ENCODE data around the gene TPGS2.

DNA sequence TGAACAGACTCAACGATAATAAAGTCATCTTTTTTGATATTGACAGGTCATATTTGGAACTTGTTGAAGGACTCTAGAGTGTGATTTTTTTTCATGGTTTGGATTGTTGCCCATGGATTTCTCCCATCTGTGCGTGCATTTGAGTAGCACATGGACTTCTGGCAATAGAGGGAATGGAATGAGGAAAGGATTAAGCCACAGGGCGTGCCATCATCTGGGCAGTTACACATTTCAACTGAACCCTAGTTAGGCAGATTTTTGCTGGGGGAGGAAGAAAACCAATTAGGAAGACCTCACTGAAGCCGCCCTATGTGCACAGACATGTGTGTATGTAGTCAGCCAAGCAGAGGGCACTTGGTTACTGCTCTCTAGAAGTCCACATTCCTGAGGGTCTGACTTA, 72.6 kb downstream of the TPGS2 start:
- TF ChIP-seq, protein P1, sequence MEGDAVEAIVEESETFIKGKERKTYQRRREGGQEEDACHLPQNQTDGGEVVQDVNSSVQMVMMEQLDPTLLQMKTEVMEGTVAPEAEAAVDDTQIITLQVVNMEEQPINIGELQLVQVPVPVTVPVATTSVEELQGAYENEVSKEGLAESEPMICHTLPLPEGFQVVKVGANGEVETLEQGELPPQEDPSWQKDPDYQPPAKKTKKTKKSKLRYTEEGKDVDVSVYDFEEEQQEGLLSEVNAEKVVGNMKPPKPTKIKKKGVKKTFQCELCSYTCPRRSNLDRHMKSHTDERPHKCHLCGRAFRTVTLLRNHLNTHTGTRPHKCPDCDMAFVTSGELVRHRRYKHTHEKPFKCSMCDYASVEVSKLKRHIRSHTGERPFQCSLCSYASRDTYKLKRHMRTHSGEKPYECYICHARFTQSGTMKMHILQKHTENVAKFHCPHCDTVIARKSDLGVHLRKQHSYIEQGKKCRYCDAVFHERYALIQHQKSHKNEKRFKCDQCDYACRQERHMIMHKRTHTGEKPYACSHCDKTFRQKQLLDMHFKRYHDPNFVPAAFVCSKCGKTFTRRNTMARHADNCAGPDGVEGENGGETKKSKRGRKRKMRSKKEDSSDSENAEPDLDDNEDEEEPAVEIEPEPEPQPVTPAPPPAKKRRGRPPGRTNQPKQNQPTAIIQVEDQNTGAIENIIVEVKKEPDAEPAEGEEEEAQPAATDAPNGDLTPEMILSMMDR (IDR thresholded peaks at IDR 0.05): no peak
- TF ChIP-seq POLR2AphosphoS5 (IDR thresholded peaks at IDR 0.05): no peak
- TF ChIP-seq POLR2A (IDR thresholded peaks at IDR 0.05): no peak
